DND-41 (cell line): ENCODE measurements around the gene NCCRP1.
"Not testable (repeated sequence)": the region's sequence is repeated elsewhere in the genome, so short reads cannot be mapped to it uniquely, and the experiment has no call there.

ENCODE experiments used
- ATAC-seq: fragments of 200-7000 bp; cut with Tn5 transposase; 3 replicates; pipeline ENCODE4 v1.9.1; 2021; ENCODE audit warnings: low read depth; ENCODE audit not compliant: insufficient read depth
- DNase-seq: peaks from one replicate; pipeline ENCODE4 v3.0.0-alpha.2; 2020
- H2AFZ ChIP-seq: 2 replicates; pipeline ENCODE4 v1.6.0; 2012; ENCODE audit warnings: low read depth, low read length
- H3K27ac ChIP-seq: 2 replicates; pipeline ENCODE4 v1.5.1; 2012; ENCODE audit warnings: low read length, inconsistent platforms
- H3K27me3 ChIP-seq: fragments of 200-600 bp; sonication (generic); 2 replicates; pipeline ENCODE4 v1.6.0; 2012; ENCODE audit warnings: low read length, mild to moderate bottlenecking, inconsistent platforms; ENCODE audit not compliant: insufficient read depth, poor library complexity
- H3K36me3 ChIP-seq: 2 replicates; pipeline ENCODE4 v1.5.1; 2012; ENCODE audit warnings: low read length, inconsistent platforms; ENCODE audit not compliant: insufficient read depth
- H3K4me1 ChIP-seq: 2 replicates; pipeline ENCODE4 v1.5.1; 2012; ENCODE audit warnings: mild to moderate bottlenecking, low read length; ENCODE audit not compliant: insufficient read depth
- H3K4me2 ChIP-seq: 2 replicates; pipeline ENCODE4 v1.6.0; 2012; ENCODE audit warnings: mild to moderate bottlenecking, moderate library complexity, low read length, inconsistent platforms; ENCODE audit not compliant: insufficient read depth
- H3K4me3 ChIP-seq, 2 experiments: fragments of 200-600 bp in 1 of 2; shearing (Covaris generic) in 1 of 2; 2 replicates each; pipeline ENCODE4 v1.5.1; 2012 to 2016; ENCODE audit warnings: inconsistent platforms in 2 of 2, low read length in 2 of 2, mild to moderate bottlenecking in 2 of 2, low read depth in 1 of 2, moderate library complexity in 1 of 2
- H3K79me2 ChIP-seq: 2 replicates; pipeline ENCODE4 v1.6.0; 2012; ENCODE audit warnings: low read length, inconsistent platforms; ENCODE audit not compliant: insufficient read depth
- H3K9ac ChIP-seq: 2 replicates; pipeline ENCODE4 v1.6.0; 2012; ENCODE audit warnings: low read depth, mild to moderate bottlenecking, inconsistent platforms, low read length, moderate library complexity
- H3K9me3 ChIP-seq: 2 replicates; pipeline ENCODE4 v1.5.1; 2012; ENCODE audit warnings: low read length, moderate library complexity, mild to moderate bottlenecking, inconsistent platforms; ENCODE audit not compliant: insufficient read depth, severe bottlenecking
- H4K20me1 ChIP-seq: 2 replicates; pipeline ENCODE4 v1.6.0; 2012; ENCODE audit warnings: low read length; ENCODE audit not compliant: insufficient read depth
- CTCF ChIP-seq: IDR thresholded peaks from 2 replicates; pipeline ENCODE4 v1.5.1; 2012; ENCODE audit warnings: borderline replicate concordance, low read length, moderate library complexity, mild to moderate bottlenecking; ENCODE audit not compliant: poor library complexity, severe bottlenecking; ENCODE audit errors: extremely low read depth
- EZH2 ChIP-seq: IDR thresholded peaks from 3 replicates; pipeline ENCODE4 v1.6.1; 2012; ENCODE audit warnings: borderline replicate concordance, low read depth, mild to moderate bottlenecking, moderate library complexity, low read length, inconsistent platforms; ENCODE audit not compliant: severe bottlenecking

Gene NCCRP1

GRCh38 chr19:39211731-39212374 lies 15.1 kb downstream of the NCCRP1 start:
- Histone ChIP-seq H4K20me1 (no peaks in the 10 kb centered on the region), H3K9me3 (no peaks in the 10 kb centered on the region), H3K27me3 (peaks cover 4% of the 10 kb centered on the region), H2AFZ (no peak overlapping the region), H3K4me2 (no peak overlapping the region), H3K79me2 (no peaks in the 10 kb centered on the region), H3K27ac (no peak overlapping the region), H3K4me3 (no peak overlapping the region), H3K36me3 (no peaks in the 10 kb centered on the region), H3K4me1 (no peaks in the 10 kb centered on the region), H3K9ac (no peak overlapping the region)
- no peak for TF ChIP-seq EZH2
- no peak for TF ChIP-seq CTCF
- no peak for DNase-seq
- no peak for ATAC-seq

GRCh38 chr19:39212375-39212742 lies 15.6 kb downstream of the NCCRP1 start:
- no peak overlapping the region for H3K4me3 ChIP-seq
- H3K9me3 ChIP-seq = no peaks in the 10 kb centered on the region
- ATAC-seq (peak; percentile 82), DNase-seq (peak; percentile 54)
- H3K9ac ChIP-seq = no peak overlapping the region
- H3K4me1 ChIP-seq = no peaks in the 10 kb centered on the region
- no peaks in the 10 kb centered on the region for H3K36me3 ChIP-seq
- H3K4me2 ChIP-seq = no peak overlapping the region
- no peak for TF ChIP-seq EZH2
- TF ChIP-seq CTCF = peak; percentile 76
- peaks cover under 1% of the 10 kb centered on the region for H3K27me3 ChIP-seq
- H3K79me2 ChIP-seq = no peaks in the 10 kb centered on the region
- no peak overlapping the region for H2AFZ ChIP-seq
- no peaks in the 10 kb centered on the region for H4K20me1 ChIP-seq
- H3K27ac ChIP-seq = no peak overlapping the region

GRCh38 chr19:39215323-39215722 lies 18.6 kb downstream of the NCCRP1 start:
- not testable (repeated sequence) for H3K27ac ChIP-seq, H2AFZ ChIP-seq, H3K4me3 ChIP-seq, H3K27me3 ChIP-seq, H3K9ac ChIP-seq, H3K4me1 ChIP-seq, H3K4me2 ChIP-seq, H4K20me1 ChIP-seq, H3K9me3 ChIP-seq, H3K36me3 ChIP-seq, ATAC-seq, H3K79me2 ChIP-seq, DNase-seq

- Histone ChIP-seq H3K36me3 (no peaks in the 10 kb centered on the region), H4K20me1 (no peaks in the 10 kb centered on the region), H3K79me2 (no peaks in the 10 kb centered on the region), H3K27ac (no peak overlapping the region), H3K9me3 (no peaks in the 10 kb centered on the region), H3K27me3 (no peaks in the 10 kb centered on the region), H2AFZ (no peak overlapping the region), H3K4me3 (no peak overlapping the region), H3K4me1 (no peaks in the 10 kb centered on the region), H3K4me2 (no peak overlapping the region), H3K9ac (no peak overlapping the region)
- TF ChIP-seq CTCF (no peak), EZH2 (no peak)
- DNase-seq = no peak
- ATAC-seq = no peak
Observed at GRCh38 chr19:39217094-39217493, 20.3 kb downstream of the NCCRP1 start.
